Hepatocyte (in vitro differentiated cells): ENCODE results near the gene DLEC1.

Experiments
- EZH2 ChIP-seq: fragments of 200-600 bp; sonication (generic); IDR thresholded peaks from 2 replicates; pipeline ENCODE4 v1.6.1; 2016; ENCODE audit warnings: antibody characterized with exemption, mild to moderate bottlenecking, borderline replicate concordance
- EZH2phosphoT487 ChIP-seq: fragments of 200-600 bp; sonication (generic); IDR thresholded peaks from one replicate; pipeline ENCODE4 v1.6.1; 2018; ENCODE audit warnings: antibody characterized with exemption, mild to moderate bottlenecking, low read depth, moderate library complexity; ENCODE audit not compliant: unreplicated experiment, severe bottlenecking
- TF ChIP-seq, protein P1 (sequence below): fragments of 200-600 bp; sonication (generic); IDR thresholded peaks from 2 replicates; pipeline ENCODE4 v1.5.1; 2016; ENCODE audit warnings: antibody characterized with exemption, mild to moderate bottlenecking; ENCODE audit not compliant: poor library complexity

DNA sequence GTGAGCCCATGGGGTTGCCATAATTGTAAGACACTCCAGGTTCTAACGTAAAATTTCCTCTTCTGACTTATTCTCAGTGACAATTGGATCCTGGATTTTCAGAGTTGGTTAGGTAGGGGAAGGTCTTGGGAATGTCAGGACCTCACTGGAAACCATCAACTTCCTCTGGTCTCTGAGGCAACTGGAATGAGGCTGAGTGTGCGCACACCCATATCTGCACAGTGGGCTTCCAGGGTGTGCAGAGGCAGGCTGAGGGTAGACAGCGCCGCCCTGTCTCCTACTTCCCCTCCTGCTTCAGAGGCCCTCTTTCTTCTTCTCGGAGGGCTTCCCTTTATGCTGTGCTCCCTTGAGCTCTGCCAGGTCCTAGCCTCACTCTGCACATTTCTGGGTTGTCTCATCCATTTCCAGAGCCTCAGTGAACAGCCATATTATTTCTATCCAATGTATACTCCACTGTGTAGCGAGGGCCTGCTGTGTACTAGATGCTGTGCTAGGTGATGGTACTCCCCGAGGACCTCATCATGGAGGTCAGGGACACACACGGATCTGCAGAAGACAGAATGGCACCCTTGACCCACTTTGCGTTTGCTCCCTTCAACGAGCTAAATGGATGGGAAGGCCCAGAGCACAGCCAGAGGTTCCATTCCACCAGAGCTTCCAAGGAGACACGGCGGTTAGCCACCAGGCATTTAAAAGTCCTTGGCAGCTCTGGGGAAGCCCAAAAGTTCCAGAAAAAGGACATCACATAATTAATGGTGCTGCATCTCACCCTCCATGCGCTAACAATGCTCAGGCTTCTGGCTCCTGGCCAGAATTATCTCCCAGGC is 79.6 kb downstream of the DLEC1 start:
- TF ChIP-seq, protein P1, sequence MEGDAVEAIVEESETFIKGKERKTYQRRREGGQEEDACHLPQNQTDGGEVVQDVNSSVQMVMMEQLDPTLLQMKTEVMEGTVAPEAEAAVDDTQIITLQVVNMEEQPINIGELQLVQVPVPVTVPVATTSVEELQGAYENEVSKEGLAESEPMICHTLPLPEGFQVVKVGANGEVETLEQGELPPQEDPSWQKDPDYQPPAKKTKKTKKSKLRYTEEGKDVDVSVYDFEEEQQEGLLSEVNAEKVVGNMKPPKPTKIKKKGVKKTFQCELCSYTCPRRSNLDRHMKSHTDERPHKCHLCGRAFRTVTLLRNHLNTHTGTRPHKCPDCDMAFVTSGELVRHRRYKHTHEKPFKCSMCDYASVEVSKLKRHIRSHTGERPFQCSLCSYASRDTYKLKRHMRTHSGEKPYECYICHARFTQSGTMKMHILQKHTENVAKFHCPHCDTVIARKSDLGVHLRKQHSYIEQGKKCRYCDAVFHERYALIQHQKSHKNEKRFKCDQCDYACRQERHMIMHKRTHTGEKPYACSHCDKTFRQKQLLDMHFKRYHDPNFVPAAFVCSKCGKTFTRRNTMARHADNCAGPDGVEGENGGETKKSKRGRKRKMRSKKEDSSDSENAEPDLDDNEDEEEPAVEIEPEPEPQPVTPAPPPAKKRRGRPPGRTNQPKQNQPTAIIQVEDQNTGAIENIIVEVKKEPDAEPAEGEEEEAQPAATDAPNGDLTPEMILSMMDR = no peak
- TF ChIP-seq EZH2 (no peak), EZH2phosphoT487 (no peak)
